ENCODE measurements around the gene L3MBTL2. TPM values are rescaled to one million over a fixed set of nuclear protein-coding genes. Genes with fewer than 3 reads are reported as not detected.

The L3MBTL2 gene
- total RNA-seq, 6 experiments from 2014 or later: 21.1 to 27.4 (median 25.2) TPM

- no peak overlapping the region for H3K27ac Mint-ChIP-seq
- H3K36me3 Mint-ChIP-seq (ENCODE audit: low read depth): peaks cover 18% of the 10 kb centered on the region; the same call in 1 of the 2 replicates
- no peaks in the 10 kb centered on the region for H3K4me1 Mint-ChIP-seq (ENCODE audit: low read depth)
- no peak for DNase-seq
- no peak overlapping the region for H3K4me3 Mint-ChIP-seq
- TF ChIP-seq CTCF (IDR thresholded peaks at IDR 0.05): no peak
- peaks cover 3% of the 10 kb centered on the region; the same call in 1 of the 2 replicates for H3K27me3 Mint-ChIP-seq (ENCODE audit: insufficient read depth)
- no peaks in the 10 kb centered on the region for H3K9me3 Mint-ChIP-seq
Observed at GRCh38 chr22:41248758-41249157, 43.6 kb downstream of the L3MBTL2 start.

GRCh38 chr22:41249442-41249841 lies 44.3 kb downstream of the L3MBTL2 start:
- DNase-seq: no peak
- Mint-ChIP-seq H3K36me3 (ENCODE audit: low read depth) (peaks cover 16% of the 10 kb centered on the region; the same call in 1 of the 2 replicates), H3K27me3 (ENCODE audit: insufficient read depth) (peaks cover 3% of the 10 kb centered on the region), H3K4me3 (no peak overlapping the region), H3K27ac (no peak overlapping the region), H3K9me3 (no peaks in the 10 kb centered on the region), H3K4me1 (ENCODE audit: low read depth) (no peaks in the 10 kb centered on the region)
- no peak for TF ChIP-seq CTCF (IDR thresholded peaks at IDR 0.05)

- Mint-ChIP-seq H3K4me1 (ENCODE audit: low read depth) (no peaks in the 10 kb centered on the region), H3K9me3 (no peaks in the 10 kb centered on the region), H3K36me3 (ENCODE audit: low read depth) (peaks cover 16% of the 10 kb centered on the region; the same call in 1 of the 2 replicates), H3K27me3 (ENCODE audit: insufficient read depth) (peaks cover 3% of the 10 kb centered on the region), H3K27ac (no peak overlapping the region), H3K4me3 (no peak overlapping the region)
- no peak for DNase-seq
- TF ChIP-seq CTCF (IDR thresholded peaks at IDR 0.05): no peak
Observed at GRCh38 chr22:41250127-41250526, 45.0 kb downstream of the L3MBTL2 start.

GRCh38 chr22:41252365-41252764 lies 47.3 kb downstream of the L3MBTL2 start:
- TF ChIP-seq CTCF (IDR thresholded peaks at IDR 0.05): no peak
- peaks cover 6% of the 10 kb centered on the region for H3K27me3 Mint-ChIP-seq (ENCODE audit: insufficient read depth)
- peaks cover 14% of the 10 kb centered on the region for H3K4me1 Mint-ChIP-seq (ENCODE audit: low read depth)
- H3K36me3 Mint-ChIP-seq (ENCODE audit: low read depth): peaks cover 28% of the 10 kb centered on the region
- H3K4me3 Mint-ChIP-seq: no peak overlapping the region
- no peak overlapping the region for H3K27ac Mint-ChIP-seq
- DNase-seq: no peak
- no peaks in the 10 kb centered on the region for H3K9me3 Mint-ChIP-seq

GRCh38 chr22:41254230-41254629 lies 49.1 kb downstream of the L3MBTL2 start:
- no peak for TF ChIP-seq CTCF (IDR thresholded peaks at IDR 0.05)
- peaks cover 23% of the 10 kb centered on the region for H3K36me3 Mint-ChIP-seq (ENCODE audit: low read depth)
- no peak overlapping the region; the same call in 1 of the 2 replicates for H3K27ac Mint-ChIP-seq

More at GRCh38 chr22:41254230-41254629, 49.1 kb downstream of the L3MBTL2 start:
- H3K4me3 Mint-ChIP-seq: no peak overlapping the region
- no peak for DNase-seq
- H3K27me3 Mint-ChIP-seq (ENCODE audit: insufficient read depth): peaks cover 9% of the 10 kb centered on the region
- H3K4me1 Mint-ChIP-seq (ENCODE audit: low read depth): peaks cover 15% of the 10 kb centered on the region
- no peaks in the 10 kb centered on the region for H3K9me3 Mint-ChIP-seq

Measured in HFFc6 (cell line).